Measurements from ENCODE around the gene KIF13A.

Gene KIF13A

GRCh38 chr6:17974570-17975368 lies 12.7 kb downstream of the KIF13A start:
- TF ChIP-seq CTCF (IDR thresholded peaks at IDR 0.05; ENCODE audit: insufficient read depth, missing control alignments), result no peak
- DNase-seq (ENCODE audit: insufficient read length, low spot score) (no peak), FAIRE-seq (no peak)

GRCh38 chr6:17972978-17973622 lies 14.3 kb downstream of the KIF13A start:
- DNase-seq (ENCODE audit: insufficient read length, low spot score), result no peak
- FAIRE-seq, result no peak
- TF ChIP-seq CTCF (IDR thresholded peaks at IDR 0.05; ENCODE audit: insufficient read depth, missing control alignments), result no peak

- TF ChIP-seq CTCF (IDR thresholded peaks at IDR 0.05; ENCODE audit: insufficient read depth, missing control alignments), result no peak
- DNase-seq (ENCODE audit: insufficient read length, low spot score) (no peak), FAIRE-seq (no peak)
Observed at GRCh38 chr6:17972074-17972952, 15.1 kb downstream of the KIF13A start.

GRCh38 chr6:17971128-17972073 lies 16.0 kb downstream of the KIF13A start:
- FAIRE-seq, result no peak
- no peak for DNase-seq (ENCODE audit: insufficient read length, low spot score)
- TF ChIP-seq CTCF (IDR thresholded peaks at IDR 0.05; ENCODE audit: insufficient read depth, missing control alignments), result no peak

- no peak for FAIRE-seq
- TF ChIP-seq CTCF (IDR thresholded peaks at IDR 0.05; ENCODE audit: insufficient read depth, missing control alignments), result no peak
- no peak for DNase-seq (ENCODE audit: insufficient read length, low spot score)
Observed at GRCh38 chr6:17968876-17969275, 18.6 kb downstream of the KIF13A start.

Measured in D721Med (cell line).